WTC11 (cell line): ENCODE results near the gene SLC29A1.

Experiments used
- ATF2 ChIP-seq: sonication (generic); formaldehyde crosslinking; IDR thresholded peaks from 2 replicates; pipeline ENCODE4 v1.8.1; 2022; ENCODE audit warnings: low read depth, missing genetic modification reagents, borderline replicate concordance
- ATF3 ChIP-seq: sonication (generic); formaldehyde crosslinking; conservative IDR thresholded peaks from 2 replicates; pipeline ENCODE4 v1.8.1; 2022; ENCODE audit warnings: mild to moderate bottlenecking, missing genetic modification reagents
- CREB1 ChIP-seq: sonication (generic); formaldehyde crosslinking; IDR thresholded peaks from 2 replicates; pipeline ENCODE4 v1.8.0; 2023; ENCODE audit warnings: mild to moderate bottlenecking, missing genetic modification reagents
- JUN ChIP-seq: sonication (generic); formaldehyde crosslinking; IDR thresholded peaks from 2 replicates; pipeline ENCODE4 v1.8.0; 2023; ENCODE audit warnings: mild to moderate bottlenecking, missing genetic modification reagents
- KAT7 ChIP-seq: sonication (generic); formaldehyde crosslinking; IDR thresholded peaks from 2 replicates; pipeline ENCODE4 v1.8.1; 2023; ENCODE audit warnings: missing genetic modification reagents, mild to moderate bottlenecking, borderline replicate concordance
- MAX ChIP-seq: sonication (generic); formaldehyde crosslinking; IDR thresholded peaks from 2 replicates; pipeline ENCODE4 v1.8.0; 2022; ENCODE audit warnings: mild to moderate bottlenecking, missing genetic modification reagents
- NFYB ChIP-seq: sonication (generic); formaldehyde crosslinking; conservative IDR thresholded peaks from 2 replicates; pipeline ENCODE4 v1.8.0; 2022; ENCODE audit warnings: low read depth, missing genetic modification reagents
- STAT6 ChIP-seq: sonication (generic); formaldehyde crosslinking; conservative IDR thresholded peaks from 2 replicates; pipeline ENCODE4 v1.8.1; 2023; ENCODE audit warnings: mild to moderate bottlenecking, low read depth, missing genetic modification reagents, moderate library complexity
- TF ChIP-seq, protein P1 (sequence below): fragments of 200-600 bp; IDR thresholded peaks from 2 replicates; pipeline ENCODE4 v1.8.0; 2022; ENCODE audit warnings: antibody characterized with exemption

DNA sequence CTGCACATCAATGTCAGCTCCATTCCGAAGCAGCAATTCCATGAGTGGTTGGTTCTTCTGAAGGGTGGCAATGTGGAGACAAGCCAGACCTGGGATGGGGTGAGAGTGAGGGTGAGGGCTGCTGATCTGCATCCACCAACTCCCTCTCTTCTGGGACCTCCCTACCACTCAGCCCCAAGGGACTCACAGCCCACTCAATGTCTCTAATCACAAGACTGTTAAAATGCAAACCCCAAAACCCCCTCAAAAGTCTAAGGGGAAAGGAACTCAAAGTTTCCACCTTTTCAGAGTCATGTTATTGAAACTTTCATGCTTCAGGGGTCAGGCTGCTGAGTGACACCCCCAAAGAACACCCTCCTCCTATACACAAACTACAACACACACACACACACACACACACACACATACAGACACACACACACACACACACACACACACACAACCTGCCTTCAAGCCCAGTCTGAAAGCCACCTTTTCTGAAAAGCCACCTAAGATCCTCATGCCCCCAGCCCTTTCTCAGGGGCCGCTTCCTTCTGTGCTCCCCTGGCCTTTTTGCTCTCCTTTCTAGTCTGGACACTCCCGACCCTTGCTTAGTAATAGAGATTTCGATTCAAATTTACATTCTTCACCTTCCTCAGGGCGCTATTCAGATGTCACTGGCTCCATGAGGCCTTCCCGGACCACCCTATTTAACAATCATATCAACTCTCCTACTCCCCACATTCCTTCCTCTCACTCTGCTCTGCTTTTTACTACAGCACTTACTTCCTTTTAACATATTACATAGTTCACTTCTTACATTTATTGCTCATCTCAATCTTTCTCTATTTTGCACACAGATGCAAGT lies 37.3 kb downstream of the SLC29A1 start:
- TF ChIP-seq, protein P1, sequence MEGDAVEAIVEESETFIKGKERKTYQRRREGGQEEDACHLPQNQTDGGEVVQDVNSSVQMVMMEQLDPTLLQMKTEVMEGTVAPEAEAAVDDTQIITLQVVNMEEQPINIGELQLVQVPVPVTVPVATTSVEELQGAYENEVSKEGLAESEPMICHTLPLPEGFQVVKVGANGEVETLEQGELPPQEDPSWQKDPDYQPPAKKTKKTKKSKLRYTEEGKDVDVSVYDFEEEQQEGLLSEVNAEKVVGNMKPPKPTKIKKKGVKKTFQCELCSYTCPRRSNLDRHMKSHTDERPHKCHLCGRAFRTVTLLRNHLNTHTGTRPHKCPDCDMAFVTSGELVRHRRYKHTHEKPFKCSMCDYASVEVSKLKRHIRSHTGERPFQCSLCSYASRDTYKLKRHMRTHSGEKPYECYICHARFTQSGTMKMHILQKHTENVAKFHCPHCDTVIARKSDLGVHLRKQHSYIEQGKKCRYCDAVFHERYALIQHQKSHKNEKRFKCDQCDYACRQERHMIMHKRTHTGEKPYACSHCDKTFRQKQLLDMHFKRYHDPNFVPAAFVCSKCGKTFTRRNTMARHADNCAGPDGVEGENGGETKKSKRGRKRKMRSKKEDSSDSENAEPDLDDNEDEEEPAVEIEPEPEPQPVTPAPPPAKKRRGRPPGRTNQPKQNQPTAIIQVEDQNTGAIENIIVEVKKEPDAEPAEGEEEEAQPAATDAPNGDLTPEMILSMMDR = no peak
- TF ChIP-seq NFYB (CRISPR knock-in tag) = no peak
- TF ChIP-seq JUN (CRISPR knock-in tag) = no peak
- TF ChIP-seq MAX (CRISPR knock-in tag) = no peak
- TF ChIP-seq KAT7 (CRISPR knock-in tag) = no peak
- TF ChIP-seq ATF3 (CRISPR knock-in tag) = no peak
- TF ChIP-seq STAT6 = no peak
- no peak for TF ChIP-seq CREB1 (CRISPR knock-in tag)
- no peak for TF ChIP-seq ATF2 (CRISPR knock-in tag)
